Kidney epithelial cell (primary cell): ENCODE results near the gene SLC2A5. TPM values are rescaled to one million over a fixed set of nuclear protein-coding genes. Genes with fewer than 3 reads are reported as not detected.

ENCODE experiments used
- DNase-seq: peaks from one replicate; pipeline ENCODE4 v3.0.0-alpha.2; 2010; ENCODE audit warnings: low read depth
- H3K27me3 ChIP-seq: 2 replicates; pipeline ENCODE4 v1.6.0; 2011; ENCODE audit warnings: low read length; ENCODE audit not compliant: control insufficient read depth, insufficient read depth
- H3K36me3 ChIP-seq: 2 replicates; pipeline ENCODE4 v1.5.1; 2011; ENCODE audit warnings: low read length; ENCODE audit not compliant: control insufficient read depth, insufficient read depth
- H3K4me3 ChIP-seq: 2 replicates; pipeline ENCODE4 v1.5.1; 2011; ENCODE audit warnings: low read depth, mild to moderate bottlenecking, control low read depth, low read length
- CTCF ChIP-seq: IDR thresholded peaks from 2 replicates; pipeline ENCODE4 v1.5.1; 2011; ENCODE audit warnings: mild to moderate bottlenecking, moderate library complexity, low read length, control low read depth, inconsistent platforms; ENCODE audit not compliant: insufficient read depth, poor library complexity, severe bottlenecking
- total RNA-seq: library from RNA; depleted of rRNA; stranded (reverse); fragments of >200 nt; gene quantifications from 2 replicates; pipeline ENCODE4 v1.2.3, GENCODE V29; 2015

The SLC2A5 gene
- total RNA-seq, 1 donor from 2014 or later = not detected

- peaks cover 3% of the 10 kb centered on the region for H3K27me3 ChIP-seq
- H3K36me3 ChIP-seq = no peaks in the 10 kb centered on the region
- no peak for TF ChIP-seq CTCF
- no peak for DNase-seq
- no peak overlapping the region for H3K4me3 ChIP-seq
Measured at GRCh38 chr1:9045861-9046510, 23.4 kb downstream of the SLC2A5 start.

GRCh38 chr1:9044236-9044635, 25.2 kb downstream of the SLC2A5 start:
- Histone ChIP-seq H3K27me3 (peaks cover 18% of the 10 kb centered on the region), H3K4me3 (no peak overlapping the region), H3K36me3 (no peaks in the 10 kb centered on the region)
- DNase-seq = peak; percentile 5
- no peak for TF ChIP-seq CTCF

GRCh38 chr1:9042272-9042671, 27.2 kb downstream of the SLC2A5 start:
- no peak overlapping the region for H3K4me3 ChIP-seq
- peaks cover 28% of the 10 kb centered on the region for H3K27me3 ChIP-seq
- TF ChIP-seq CTCF = no peak
- DNase-seq = no peak
- no peaks in the 10 kb centered on the region for H3K36me3 ChIP-seq

GRCh38 chr1:9041116-9041779, 28.2 kb downstream of the SLC2A5 start:
- TF ChIP-seq CTCF = no peak
- Histone ChIP-seq H3K36me3 (no peaks in the 10 kb centered on the region), H3K4me3 (no peak overlapping the region), H3K27me3 (peaks cover 28% of the 10 kb centered on the region)
- no peak for DNase-seq

GRCh38 chr1:9040659-9041030, 28.8 kb downstream of the SLC2A5 start:
- H3K27me3 ChIP-seq = peaks cover 28% of the 10 kb centered on the region
- DNase-seq = no peak
- no peaks in the 10 kb centered on the region for H3K36me3 ChIP-seq
- TF ChIP-seq CTCF = no peak
- no peak overlapping the region for H3K4me3 ChIP-seq
